HG03460 (cell line): ENCODE results near the gene HIPK4.
"Not testable (repeated sequence)": the region's sequence is repeated elsewhere in the genome, so short reads cannot be mapped to it uniquely, and the experiment has no call there.

Experiments used
- ATAC-seq: cut with Tn5 transposase; IDR thresholded peaks from one replicate; pipeline ENCODE4 v1.9.1; 2021; ENCODE audit not compliant: unreplicated experiment

Gene HIPK4

DNA sequence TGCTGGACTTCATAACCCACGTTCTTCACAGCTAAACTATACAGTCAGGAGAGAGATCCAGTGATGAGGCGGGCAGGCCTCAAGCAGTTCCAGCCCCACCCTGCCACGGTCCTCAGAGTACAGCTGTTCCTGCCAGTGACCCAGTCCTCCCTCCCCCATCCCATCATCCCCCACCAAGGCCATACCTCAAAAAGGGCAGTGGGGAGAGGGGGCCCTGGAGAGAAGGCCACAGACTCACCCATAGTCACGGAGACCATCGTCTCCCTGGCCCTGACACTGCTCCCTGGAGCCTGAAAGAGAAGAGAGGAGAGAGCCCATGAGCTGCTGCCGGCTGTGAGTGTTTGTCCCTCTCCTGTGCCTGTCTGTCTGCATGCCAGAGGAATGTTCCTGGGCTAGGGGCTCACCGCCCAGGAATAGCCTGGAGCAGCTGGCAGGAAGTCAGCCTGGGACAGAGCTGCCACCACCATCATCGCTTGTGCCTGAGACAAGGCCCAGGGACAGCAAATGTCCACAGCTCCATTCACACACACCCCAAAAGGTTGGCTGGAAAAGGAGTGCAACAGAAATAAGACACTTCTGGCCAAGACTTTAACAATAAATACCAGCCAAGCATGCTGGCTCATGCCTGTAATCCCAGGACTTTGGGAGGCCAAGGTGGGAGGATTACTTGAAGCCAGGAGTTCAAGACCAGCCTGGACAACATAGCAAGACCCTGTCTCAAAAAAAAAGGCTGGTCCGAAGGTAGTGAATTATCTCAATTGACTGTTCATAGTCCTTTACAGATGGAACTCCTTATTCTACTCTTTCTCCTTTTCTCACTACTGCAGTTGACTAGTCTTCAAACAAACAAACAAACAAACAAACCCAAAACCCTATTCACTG is 48.1 kb downstream of the HIPK4 start:
- ATAC-seq = no peak

DNA sequence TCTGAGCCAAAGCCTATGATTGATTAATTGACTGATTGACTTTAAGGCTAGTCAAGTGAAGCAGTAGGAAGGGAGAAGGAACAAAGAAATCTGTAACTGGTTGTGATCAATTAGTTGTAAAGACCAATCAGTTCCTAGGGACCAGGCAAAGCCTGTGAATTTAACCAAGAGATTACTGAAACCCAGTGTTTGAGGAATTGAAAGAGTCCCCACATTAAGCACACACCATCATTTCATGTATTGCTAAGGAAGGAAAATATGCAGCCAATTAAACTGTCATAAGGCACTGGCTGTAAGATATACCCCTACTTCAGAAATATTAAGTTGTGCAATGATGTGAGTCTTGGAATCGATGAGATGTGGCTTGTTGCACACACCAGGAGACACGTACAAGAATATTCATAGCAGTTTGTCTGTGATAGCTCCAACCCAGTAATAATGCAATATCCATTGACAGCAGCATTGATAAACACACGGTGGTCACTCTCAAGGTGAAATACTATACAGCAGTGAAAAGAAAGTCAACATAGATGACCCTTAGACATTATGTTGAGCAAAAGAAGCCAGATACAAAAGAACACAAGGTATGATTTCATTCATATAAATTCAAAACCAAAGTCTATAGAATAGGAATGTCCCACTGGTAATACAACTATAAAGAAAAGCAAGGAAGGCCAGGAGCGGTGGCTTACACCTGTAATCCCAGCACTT is 50.8 kb downstream of the HIPK4 start:
- ATAC-seq = no peak

DNA sequence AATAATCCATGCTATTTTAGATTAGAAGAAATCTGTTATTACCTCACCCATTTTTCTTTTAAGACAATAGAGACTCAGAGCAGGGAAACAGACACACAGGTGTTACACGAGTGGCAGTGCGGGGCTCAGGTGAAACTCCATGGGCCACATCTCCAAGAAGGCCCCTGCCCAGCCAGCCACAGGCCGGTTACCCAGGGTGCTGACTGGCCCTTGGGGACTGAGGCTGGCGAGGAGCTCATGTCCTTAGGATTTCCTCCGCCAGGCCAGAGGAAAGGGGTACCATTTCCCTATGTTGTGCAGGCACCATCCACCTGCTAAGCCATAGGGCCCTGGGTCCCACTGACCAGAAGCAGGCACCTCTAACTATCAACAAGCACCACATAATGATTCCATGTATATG is 52.4 kb downstream of the HIPK4 start:
- no peak for ATAC-seq

DNA sequence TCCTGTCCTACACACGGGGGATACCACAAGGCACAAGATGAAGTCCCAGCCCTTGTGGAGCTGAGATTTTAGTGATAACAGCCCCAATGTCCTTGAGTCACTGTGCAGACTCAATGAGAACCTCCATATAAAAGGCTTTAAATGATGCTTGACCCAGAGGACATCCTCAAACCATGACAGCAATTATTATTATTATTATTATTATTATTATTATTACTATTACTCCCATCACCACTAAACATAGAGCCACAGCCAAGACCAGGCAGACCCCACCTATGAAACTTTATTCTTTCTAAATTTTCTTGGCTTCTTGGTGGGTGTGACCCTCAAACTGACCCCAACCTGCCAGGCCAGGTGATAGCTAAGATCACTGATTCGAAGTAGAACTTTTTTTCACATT is 52.9 kb downstream of the HIPK4 start:
- no peak for ATAC-seq

DNA sequence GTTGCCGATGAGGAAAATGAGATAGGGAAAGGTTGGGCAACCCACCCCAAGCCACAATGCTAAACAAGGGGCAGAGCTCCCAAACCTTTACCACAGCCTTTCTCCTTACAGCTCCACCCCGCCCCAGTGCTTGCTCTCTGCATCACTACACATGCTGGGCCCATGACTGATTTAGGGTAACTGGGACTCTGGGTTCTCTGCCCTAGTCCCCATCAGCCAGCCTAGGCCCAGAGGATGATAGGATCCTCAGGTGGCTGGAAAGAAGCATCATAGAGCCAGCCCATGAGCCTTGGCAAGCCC is 53.4 kb downstream of the HIPK4 start:
- ATAC-seq = no peak

DNA sequence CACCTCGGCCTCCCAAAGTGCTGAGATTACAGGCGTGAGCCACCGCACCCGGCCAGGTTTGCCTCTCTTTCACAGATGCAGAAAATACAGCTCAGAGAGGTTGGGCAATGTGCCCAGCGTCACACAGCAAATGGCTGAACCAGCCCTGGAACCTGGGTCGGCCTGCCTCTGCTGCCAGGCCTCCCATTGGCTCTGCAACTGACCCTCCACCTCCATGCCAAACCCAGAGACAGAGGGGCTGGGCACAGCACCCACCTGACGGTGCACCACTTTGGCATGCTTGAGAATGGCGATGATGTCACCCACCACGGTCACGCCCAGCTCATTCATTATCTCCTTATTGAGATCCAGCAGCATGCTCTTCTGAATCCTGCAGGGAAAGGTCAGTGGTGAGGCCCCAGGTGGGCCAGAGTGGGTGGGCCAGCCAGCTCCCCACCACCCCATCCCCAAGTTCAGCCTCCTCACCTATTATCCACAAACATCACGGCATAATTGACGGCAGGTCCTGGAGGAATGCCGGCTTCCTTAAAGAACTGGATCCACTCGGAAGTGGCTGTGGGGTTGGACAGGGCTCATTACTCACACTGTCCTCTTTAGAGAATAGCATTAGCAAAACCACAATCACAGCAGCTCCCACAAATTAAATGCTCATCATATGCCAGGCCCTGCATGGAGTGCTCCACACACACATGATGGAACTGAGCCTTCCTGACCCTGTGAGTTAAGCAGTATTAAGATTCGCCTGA is 54.0 kb downstream of the HIPK4 start:
- no peak for ATAC-seq

DNA sequence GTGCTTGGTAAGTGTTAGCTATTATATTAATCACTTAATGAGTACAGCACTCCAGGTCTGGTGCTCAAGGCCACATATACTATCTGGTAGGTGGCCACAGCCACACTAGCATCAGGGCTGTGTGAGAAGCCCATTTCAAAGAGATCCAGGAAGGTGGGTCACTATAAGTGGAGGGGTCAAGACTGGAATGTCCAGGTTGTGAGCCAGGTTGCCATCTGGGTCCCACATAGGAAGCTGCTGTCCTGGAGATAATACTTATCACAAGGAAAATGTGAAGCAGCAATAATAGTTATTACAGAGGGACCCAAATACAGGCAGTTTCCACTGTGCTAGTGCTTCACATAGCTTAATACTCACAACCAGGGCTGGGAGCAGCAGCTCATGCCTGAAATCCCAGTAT is 54.9 kb downstream of the HIPK4 start:
- ATAC-seq = no peak

DNA sequence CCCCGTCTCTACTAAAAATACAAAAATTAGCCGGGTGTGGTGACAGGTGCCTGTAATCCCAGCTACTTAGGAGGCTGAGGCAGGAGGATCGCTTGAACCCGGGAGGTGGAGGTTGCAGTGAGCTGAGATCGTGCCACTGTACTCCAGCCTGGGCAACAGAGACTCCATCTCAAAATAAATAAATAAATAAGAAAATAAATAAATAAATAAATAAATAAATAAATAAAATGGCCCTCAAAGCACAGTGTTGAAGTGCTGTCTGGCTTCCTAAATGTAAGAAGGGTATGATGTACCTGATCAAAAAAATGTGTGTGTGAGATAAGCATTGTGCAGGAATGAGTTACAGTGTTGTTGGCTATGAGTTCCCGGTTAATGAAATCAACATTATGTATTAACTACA is 56.9 kb downstream of the HIPK4 start:
- not testable (repeated sequence) for ATAC-seq

DNA sequence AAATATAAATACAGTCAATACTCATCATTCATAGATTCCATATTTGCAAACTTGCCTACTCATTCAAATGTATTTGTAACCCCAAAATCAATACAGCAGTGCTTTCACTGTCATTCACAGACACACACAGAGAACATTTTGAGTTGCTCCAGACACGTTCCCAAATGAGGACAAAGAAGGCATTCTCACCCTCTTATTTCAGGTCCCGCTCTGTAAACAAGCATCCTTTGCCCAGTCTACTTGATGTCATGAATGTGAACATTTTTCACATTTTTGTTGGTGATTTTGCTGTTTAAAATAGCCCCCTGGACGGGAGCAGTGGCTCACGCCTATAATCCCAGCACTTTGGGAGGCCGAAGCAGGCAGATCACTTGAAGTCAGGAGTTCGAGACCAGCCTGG is 57.3 kb downstream of the HIPK4 start:
- ATAC-seq = no peak

DNA sequence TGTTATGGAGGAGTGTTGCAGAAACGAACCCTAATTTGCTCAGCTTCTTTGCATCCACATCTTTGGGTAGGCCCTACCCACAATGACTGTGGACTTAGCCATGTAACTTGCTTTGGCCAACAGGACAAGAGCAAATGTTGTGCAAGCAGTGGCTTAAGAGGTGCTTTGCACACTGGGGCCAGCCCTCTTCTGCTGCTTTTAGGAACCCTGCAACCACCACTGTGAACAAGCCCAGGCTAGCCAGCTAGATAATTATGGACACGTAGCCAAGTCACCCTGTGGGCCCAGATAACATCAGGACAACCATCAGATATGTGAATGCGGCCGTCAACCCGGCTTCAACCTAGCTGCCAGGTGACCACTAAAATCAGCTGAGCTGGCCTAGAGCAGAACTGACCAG is 58.9 kb downstream of the HIPK4 start:
- ATAC-seq = no peak
